Stimulated activated CD8-positive, alpha-beta memory T cell treated with anti-CD3 and anti-CD28 coated beads, Interleukin-15, amount 100 ng/mL, for 4 hours (primary cell): ENCODE results near the gene AREL1.

Experiments
- DNase-seq, 2 donors: peaks; one replicate each; pipeline ENCODE4 v3.0.0-alpha.2; 2020; ENCODE audit warnings: low read depth in 2 of 2

AREL1 gene

DNA sequence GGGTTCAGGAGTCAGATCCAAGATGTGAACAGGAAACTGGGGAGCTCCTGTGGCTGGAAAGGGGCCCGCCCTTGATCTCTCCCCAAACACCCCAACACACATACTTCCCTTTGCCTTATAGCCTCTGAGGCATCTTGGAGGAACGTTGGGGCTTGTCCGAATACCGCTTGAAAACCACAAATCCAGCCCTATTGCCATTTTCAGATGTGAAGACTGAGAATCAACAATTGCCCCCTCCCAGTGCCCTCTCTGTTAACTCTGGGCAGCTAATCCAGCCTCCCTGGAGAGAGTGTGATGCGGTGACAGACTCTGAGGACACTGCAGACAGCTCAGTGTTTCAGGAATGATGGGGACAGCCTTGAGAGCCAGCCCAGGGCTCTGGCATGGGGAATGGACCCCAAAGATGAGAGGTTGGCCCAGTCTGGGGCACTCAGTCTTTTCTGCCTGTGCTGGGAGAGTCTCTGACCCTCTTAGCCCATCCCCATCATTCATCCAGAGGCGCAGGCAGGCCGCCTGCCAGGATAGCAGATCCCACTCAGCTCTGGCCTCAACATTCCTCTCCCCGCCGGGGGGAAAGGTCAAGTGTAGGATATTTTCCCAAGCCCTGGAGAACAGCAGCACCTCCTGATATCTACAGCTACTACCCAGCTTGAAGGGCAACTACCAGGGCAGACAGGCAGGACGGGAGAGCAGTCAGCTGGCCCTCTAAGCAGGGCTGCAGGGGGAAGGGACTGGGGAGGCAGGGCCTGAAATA lies 76.3 kb downstream of the AREL1 start:
- DNase-seq, result no peak

DNA sequence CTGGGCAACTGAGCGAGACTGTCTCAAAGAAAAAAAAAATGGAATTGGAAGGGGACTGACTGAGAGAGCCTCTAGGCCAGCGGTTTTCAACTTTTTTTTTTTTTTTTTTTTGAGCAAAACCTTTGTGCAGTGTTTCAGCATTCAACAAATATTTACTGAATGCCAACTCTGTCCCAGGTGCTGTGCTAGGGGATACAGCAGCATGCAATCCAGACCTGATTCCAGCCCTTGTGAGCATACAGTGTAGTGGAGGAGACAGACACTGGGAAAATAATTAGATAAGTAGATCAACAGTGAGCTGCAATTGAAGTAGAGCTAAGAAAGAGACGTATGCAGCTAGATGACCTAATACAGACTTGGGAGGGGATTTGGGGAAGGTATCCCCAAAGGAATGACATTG lies 77.0 kb downstream of the AREL1 start:
- no peak for DNase-seq

DNA sequence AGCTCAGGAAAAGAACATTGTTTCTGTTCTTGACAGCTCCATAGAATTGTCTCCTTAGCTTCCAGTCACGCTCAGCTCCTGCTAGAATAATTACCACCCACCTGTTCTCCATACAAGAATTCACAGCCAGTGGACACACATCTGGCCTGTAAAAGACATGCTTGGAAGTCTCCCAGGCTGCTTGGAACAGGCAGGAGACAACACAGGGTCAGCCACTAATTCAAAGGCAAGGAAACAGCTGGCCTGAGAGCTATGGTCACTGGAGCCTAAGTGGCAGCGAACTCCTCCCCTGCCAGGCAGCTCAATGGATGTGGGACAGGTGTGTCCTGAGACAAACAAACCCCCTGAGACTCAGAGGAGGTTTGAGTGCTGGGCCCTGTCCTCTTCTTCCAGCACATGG lies 77.9 kb downstream of the AREL1 start:
- no peak for DNase-seq

DNA sequence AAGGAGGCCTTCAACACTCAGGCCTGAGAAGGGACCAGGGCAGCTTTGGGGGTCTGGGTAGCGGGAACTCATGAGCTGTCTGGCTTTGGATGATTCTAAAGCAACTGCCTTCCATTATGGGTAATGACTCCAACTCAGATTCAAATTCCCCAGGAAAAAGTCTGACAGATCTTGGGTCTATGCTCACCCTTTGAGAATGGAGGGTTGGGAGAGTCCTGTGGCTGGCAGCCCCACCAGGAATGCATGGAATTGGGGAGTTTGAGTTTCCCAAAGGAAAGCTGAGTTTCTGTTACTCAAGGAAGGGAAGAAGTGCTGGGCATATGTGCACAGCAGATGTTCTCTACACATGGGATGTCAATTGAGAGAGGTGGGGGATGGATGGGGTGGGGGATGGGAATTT lies 78.4 kb downstream of the AREL1 start:
- DNase-seq, result no peak

DNA sequence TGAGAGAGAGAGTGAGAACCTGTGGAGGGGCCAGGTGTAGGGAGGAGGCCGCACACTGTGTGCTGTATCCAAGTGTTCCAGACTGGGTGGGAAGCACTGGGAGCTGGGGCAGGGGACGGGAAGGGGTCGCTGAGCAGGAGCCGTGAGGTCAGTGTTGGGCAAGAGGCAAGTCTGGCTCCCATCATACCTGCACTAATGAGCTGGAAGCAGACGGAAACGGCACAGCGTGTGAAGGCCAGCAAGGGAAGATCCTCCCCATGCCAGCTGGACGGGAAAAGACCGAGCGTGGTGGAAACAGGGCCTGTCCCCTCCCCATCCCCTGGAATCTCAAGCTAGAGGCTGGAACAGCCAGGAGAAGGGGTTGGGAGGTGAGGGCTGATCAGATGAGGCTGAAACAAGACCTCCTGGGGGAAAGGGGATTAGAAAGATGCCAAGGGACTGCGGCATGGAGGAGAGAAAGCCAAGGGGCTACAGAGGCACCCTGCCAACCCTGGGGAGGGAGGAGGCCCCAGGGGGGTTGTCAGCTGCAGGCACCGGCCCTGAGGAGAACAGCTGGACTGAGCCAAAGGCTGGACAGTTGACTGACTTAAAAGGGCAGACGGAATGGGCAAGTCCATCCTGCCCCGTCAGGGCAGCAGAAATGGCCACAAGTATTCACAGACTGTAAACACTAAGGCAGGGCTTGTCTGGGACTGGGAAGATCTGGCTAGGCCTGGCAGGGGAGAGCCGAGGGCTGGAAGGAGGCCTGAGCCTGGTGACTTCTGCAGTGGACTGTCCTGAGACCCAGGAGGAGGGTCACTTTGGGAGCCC lies 81.8 kb downstream of the AREL1 start:
- no peak for DNase-seq

DNA sequence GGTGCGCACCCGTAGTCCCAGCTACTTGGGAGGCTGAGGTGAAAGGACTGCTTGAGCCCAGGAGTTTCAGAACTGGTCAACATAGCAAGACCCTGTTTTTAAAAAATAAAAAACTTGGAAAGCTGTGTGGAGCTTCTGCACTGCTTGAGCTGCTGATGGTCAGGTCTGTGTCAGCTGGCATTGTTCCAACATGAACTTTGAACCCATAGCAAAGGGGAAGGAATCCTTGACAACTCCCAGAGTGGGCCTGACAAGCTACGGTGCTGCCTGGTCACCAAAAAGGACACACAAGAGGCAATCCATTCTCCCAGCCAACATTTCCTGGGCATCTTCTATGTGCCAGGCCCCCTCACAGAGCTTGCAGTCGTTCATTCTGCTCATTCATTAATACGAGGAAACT lies 84.5 kb downstream of the AREL1 start:
- DNase-seq, result no peak

DNA sequence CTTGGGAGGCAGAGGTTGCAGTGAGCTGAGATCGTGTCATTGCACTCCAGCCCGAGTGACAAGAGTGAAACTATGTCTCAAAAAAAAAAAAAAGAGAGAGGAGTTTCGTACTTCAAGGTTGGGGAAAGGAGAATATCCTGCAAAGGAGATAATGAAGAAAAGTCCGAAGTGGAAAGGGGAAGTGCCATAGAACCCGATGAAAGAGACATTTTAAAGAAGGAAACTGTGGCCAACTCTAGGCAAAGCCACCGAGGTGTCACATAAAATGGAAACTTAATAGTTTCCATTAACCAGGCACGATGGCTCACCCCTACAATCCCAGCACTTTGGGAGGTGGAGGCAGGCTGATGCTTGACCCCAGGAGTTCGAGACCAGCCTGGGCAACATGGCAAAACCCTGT lies 85.8 kb downstream of the AREL1 start:
- DNase-seq, result no peak

DNA sequence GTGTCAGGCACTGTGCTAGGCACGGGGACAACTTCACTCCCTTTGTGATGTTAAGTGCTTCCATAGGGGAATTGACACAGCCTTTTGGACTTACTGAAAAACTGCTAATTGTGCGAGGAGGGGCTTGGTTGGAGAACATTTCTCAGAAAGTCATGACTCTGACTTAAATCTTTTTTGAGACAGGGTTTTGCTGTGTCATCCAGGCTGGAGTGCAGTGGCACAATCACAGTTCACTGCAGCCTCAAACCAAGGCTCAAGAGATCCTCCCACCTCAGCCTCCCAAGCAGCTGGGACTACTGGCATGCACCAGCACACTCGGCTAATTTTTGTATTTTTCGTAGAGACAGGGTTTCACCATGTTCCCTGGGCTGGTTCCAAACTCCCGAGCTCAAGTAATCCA lies 90.6 kb downstream of the AREL1 start:
- DNase-seq, result no peak

DNA sequence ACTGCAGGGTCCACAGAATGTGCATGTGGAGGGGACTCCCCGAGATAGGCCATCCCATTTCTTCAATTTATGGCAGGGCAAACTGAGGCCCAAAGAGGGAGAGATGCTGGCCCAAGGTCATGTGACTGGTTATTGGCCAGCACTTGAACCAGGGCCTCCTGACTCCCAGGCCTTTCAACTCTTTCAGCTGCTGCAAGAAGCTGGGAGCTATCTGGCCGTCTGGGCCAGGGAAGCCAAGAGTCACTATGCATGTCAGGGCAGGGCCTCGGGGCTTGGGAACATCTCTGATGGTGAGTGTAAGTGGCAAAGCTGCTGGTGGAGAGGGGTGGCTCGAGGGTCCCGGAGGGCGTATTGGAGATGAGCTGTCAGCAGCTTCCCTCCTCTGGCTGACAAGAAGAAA lies 91.3 kb downstream of the AREL1 start:
- no peak for DNase-seq

DNA sequence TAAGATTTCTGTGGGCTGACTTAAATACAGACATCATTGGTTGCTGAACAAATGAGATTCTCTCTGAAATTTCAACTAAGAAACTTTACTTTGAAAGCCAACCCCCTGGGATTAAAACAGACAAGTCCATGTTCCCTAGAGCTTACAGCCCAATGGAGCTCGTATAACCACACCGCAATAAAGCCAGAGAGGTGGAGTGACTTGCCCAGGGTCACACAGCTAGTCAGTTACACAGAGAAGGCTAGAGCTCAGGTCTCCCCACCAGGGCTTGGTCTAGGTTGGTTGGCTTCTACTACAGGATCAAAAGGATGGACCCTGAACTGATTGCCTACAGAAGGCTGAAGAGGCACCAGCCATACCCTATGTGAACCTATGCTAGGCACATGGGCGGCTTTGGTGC lies 92.0 kb downstream of the AREL1 start:
- no peak for DNase-seq

DNA sequence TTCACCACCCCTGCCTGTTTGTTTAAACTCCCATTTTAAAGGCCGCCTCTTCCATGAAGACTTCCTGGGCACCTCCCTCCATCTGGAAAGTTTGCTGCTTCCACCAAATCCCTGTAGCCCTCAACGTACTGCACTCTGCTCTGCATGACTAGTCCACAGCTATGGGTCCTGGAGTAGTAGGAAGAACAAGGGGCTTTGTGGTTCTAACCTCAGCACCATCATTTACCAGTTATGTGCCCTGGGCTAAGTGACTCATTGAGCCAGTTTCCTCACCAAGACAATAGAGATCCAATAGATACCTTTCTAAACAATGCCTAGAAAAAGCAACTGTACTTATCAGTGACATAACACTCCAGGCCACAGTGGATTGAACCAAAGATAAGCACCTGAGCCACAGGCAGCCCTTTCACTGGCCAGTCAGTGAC lies 92.4 kb downstream of the AREL1 start:
- no peak for DNase-seq

DNA sequence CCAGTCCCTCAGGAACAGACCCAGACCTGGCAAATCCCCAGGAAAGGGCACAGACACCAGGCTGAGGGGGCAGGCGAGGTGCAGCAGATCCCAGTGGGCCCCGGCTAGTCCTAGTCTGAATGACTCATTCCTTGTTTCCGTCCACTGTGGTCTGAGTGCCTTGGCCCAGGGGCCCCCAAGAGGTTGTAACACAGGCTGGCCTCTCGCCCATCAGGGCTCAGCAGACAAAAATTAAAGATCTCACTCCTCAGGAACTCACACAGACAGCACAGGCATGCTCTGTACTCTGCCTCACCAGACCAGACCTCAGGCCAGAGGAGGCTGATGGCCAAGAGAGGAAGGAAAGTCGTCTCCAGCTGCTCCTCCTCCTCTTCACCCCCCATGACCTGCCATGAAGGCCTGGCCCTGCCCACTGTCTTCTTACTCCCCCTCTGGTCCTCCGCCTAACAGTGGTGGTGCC lies 93.2 kb downstream of the AREL1 start:
- no peak for DNase-seq

DNA sequence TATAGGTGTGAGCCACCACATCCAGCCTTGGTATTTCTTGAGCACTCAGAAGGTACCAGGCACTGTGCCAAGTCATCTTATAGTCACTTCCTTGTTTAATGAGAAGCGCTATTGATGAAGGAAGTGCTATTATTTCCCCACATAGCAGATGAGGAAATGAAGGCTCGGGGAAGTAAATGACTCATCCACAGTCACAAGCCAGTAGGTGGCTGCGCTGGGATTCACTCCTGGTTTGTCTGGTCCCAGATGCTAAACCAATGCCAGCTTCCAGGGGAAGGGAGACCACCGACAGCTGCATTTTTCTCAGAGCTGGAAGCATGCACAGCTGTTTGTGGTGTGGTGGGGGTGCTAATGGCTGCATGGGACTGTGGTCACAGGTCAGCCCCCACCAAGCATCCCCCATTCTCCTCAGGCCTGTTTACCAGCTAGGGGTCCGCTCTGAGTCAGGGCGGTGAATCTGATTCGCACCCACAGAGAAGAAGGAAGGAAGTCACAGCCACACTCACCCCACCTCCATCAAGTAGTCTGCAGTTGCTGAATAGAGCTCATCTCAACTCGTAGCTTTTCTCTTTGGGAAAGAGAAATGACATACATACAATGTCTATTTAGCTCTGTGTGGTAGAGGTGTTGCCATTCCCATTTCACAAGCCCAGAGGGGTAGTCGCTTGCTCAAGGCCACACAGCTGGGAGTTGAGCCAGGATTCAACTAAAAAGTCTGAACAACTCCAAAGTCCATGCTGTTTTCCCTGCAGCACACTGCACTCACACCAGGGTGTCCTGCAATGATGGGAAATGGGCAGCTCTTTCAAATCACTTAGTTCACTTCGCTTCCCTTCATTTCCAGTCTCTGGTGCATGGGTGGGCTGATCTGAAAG lies 94.6 kb downstream of the AREL1 start:
- peak; percentile 63 for DNase-seq

DNA sequence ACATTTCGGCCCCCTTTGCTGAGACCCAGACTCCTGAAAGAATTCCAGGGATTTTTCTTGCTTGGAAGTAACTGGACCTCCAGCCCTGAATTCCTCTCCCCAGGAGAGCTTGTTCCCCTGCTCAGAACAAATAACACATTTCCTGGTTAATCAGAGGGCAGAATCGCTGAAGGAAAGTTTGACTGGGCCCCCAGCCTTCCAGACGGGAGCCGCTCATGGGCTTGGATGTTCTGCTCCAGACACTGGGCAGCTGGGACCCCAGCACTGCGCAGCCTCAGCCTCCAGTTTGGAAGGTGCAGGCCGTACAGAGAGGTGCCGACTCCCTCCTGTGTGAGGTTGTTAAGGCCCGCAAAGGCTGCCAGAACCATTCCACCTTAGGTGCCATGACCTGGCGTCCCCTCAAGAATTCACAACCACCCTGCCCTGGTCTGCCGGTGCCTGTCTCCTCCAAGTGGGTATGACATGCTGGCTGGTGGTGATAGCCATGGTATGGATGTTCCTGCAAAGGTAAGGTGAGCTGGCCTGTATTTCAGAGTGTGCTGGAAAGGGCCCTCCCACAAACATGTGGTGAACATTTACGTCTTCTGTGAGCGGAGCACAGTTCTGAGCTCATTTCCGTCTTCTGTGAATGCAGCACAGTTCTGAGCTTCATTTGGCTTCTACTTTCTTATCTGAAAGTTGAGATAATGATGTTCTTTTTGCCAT lies 95.7 kb downstream of the AREL1 start:
- DNase-seq, result no peak

DNA sequence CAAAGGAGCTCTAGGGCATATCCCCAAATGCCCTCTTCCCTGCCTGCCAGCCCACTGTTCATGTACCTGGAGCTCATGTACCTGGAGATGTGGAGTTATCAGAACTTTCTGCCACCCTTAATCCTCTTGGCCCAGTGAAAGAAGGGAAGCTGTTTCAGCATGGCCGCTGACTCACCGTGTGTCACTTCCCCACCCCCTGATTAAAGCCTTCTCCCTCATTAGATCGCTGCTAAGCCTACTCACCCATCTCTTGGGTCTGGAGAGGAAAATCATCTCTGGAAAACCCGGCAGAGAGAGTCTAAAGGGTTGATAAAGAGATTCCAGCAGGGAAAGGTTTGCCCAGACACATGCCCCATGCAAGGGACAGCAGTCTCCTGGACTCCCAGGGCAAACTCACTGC lies 96.4 kb downstream of the AREL1 start:
- DNase-seq, result no peak

DNA sequence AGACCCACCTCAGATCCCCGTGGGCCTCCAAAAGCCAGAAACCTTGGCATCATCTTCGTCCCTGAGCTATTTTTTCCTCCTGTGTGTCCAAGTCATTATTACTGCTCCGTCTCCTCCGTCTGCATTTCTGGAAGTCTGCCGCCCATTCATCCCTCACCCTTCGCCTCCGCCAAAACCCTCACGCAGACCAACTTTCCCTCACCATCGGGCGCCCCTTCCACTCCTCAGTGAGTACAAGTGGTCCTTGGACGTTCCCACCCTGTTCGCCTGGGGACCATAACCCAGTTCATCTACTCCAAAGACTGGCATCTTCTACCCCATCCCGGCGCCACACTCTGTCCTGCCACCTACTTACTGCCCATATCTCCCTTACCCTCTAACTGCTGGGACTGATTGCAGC lies 97.1 kb downstream of the AREL1 start:
- no peak for DNase-seq

DNA sequence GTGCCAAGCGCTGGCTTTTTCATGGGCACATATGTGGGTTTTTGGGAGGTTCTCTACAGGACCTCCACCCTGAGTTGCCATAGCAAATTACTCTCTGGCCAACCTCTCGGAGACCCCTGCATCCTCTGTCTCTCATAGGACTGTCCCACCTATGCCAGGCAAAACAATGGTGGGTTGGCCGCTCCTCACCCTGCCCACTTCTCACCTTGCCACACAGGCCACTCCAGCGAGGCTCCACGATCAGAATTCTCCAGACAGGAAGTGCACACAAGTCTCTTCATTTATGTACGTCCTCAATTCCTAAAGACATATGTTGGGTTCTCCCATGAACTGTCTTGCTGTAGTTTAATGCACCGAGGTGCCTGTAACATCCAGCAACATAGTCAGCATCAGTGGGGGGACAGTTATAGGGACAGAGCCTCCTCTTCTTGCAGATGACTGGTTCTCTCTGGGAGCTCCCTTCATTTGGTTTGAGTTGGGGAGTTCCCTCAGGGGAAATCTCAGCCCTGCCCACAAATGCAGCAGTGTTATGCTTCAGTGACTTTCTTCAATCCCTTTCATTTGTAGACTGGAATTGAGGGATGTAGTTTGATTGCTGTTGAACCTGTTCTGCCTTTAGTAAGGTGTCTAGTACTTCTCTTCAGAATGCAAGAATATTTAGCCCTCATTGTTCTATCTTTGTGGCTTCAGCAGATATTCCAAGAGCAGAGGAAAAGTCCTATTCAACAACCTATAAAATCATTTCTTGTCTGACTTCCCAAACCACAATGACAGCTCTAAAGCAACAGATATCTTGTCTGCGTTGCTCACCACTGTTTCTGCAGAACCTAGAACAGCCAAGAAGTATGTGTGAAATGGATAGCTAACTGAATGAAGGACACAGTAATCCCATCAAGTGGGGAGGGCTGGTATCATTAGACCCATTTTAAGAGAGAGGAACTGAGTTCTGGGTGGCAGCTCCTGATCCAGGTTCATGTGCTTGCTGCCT lies 98.1 kb downstream of the AREL1 start:
- no peak for DNase-seq

DNA sequence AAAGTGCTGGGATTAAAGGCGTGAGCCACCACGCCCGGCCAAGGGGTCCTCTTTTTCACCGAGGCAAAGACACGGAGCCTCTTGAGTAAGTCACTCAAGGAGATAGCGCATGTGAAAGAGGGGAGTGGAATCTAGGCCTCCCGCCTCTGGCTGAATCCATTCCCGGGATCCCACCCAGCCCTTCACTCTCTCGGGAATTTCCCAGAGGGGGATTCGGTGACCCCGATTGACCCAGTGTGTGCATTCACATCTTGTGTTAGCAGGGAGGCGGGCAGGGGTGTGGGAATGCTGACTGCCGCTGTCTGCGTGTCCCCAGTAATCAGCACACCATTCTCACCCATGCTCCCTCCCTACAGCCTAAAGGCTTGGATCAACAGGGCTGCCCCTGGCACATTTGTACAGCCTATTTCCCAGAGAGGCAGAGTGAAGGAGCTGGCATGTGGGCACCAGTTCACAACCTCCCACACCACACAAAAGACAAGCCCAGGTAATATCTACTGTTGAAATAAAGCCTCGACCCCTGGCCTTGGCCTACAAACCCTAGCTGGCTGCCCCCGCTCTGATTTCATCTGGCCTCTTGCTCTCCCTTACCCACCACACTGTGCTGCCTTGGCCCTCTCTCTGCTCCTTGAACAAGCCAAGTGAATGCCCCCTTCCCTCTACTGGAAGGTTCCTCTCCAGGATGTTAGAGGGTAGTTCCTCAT lies 99.5 kb downstream of the AREL1 start:
- DNase-seq, result no peak

DNA sequence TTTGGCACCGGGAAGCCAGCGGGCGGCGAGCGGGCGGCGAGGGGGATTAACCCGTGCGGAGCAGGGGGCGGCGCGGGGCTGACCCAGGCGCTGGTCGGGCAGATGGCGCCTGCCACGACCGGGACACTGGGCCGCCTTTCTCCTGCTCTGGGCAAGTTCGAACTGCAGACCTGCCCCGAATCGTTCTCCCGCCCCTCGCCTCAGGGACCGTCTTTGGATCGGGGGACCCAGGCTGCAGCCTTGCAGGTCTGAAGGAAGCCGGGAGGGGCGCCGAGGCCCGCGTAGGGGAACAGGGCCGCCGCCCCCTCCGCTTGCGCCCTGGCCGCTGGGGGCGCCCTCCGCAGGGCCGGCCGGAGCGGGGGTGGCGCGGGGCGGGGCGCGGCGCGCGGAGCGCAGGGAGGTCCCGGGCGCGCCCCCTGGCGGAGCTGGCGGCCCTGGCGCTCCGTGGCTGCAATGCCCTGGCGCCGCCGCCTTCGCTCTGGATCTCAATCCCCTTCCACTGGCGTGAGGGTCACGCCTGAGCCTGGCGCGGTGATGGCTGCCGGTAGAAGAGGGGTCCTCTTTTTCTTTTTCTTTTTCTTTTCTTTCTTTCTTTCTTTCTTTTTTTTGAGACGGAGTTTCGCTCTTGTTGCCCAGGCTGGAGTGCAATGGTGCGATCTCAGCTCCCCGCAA lies 100.4 kb downstream of the AREL1 start:
- peak; percentile 37 to 59 for DNase-seq
